Sigmoid colon (tissue), 3 donors: Measurements from ENCODE around the gene KRT6C.

Experiments
- CTCF ChIP-seq, 4 experiments: fragments of 450-650 bp in 3 of 4; fragments of 200-600 bp in 1 of 4; IDR thresholded peaks; one replicate each; pipeline ENCODE4 v1.5.1; 2016 to 2019; ENCODE audit warnings: antibody characterized with exemption in 4 of 4, mild to moderate bottlenecking in 3 of 4, moderate library complexity in 2 of 4
- POLR2A ChIP-seq, 2 donors: fragments of 450-650 bp; IDR thresholded peaks; one replicate each; pipeline ENCODE4 v1.6.1; 2016; ENCODE audit warnings: antibody characterized with exemption in 2 of 2, mild to moderate bottlenecking in 2 of 2, moderate library complexity in 2 of 2

GRCh38 chr12:52418576-52419110 is 55.0 kb downstream of the KRT6C start:
- TF ChIP-seq CTCF (IDR thresholded peaks at IDR 0.05) (no peak), POLR2A (IDR thresholded peaks at IDR 0.05) (no peak)
